Measurements from ENCODE around the gene PRSS8.

The PRSS8 gene

DNA sequence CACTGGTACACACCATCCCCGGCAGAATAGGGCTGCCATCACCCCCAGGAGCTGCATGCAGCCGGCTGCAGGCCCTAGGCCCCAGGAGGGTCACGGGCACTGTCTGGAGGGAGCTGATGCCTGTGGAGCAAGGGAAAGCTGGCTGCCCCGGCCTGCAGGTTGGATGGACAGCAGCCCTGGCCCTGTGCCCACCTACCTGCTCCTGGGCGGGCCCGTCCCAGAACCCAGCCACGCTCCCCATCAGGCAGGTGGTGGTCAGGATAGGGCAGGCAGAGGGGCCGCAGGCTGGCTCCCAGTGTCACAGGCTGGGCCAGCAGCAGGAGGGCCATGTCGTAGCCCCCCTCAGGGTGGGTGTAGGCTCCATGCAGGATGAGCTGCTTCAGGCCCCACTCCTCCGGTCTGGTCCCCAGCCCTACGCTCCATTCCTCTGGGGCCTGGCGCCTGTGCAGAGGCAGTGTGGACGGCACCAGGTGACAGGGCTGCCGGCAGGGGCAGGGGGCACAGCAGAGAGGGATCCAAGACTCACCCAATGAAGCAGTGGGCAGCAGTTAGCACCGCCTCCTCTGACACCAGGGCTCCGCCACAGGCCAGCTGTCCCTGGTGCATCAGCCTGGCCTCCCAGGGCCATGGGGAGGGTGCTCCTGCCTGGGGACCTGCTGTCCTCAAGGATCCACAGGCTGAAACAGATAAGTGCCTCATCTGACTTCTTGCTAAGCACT lies 50.8 kb downstream of the PRSS8 start:
- no peak overlapping the region for H3K9ac ChIP-seq (ENCODE audit: low read length)
- TF ChIP-seq, protein P1, sequence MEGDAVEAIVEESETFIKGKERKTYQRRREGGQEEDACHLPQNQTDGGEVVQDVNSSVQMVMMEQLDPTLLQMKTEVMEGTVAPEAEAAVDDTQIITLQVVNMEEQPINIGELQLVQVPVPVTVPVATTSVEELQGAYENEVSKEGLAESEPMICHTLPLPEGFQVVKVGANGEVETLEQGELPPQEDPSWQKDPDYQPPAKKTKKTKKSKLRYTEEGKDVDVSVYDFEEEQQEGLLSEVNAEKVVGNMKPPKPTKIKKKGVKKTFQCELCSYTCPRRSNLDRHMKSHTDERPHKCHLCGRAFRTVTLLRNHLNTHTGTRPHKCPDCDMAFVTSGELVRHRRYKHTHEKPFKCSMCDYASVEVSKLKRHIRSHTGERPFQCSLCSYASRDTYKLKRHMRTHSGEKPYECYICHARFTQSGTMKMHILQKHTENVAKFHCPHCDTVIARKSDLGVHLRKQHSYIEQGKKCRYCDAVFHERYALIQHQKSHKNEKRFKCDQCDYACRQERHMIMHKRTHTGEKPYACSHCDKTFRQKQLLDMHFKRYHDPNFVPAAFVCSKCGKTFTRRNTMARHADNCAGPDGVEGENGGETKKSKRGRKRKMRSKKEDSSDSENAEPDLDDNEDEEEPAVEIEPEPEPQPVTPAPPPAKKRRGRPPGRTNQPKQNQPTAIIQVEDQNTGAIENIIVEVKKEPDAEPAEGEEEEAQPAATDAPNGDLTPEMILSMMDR (IDR thresholded peaks at IDR 0.05; ENCODE audit: insufficient read depth, low read length, poor library complexity, severe bottlenecking), result no peak
- no peak for TF ChIP-seq EZH2phosphoT487 (conservative IDR thresholded peaks at IDR 0.05; ENCODE audit: low read length)

DNA sequence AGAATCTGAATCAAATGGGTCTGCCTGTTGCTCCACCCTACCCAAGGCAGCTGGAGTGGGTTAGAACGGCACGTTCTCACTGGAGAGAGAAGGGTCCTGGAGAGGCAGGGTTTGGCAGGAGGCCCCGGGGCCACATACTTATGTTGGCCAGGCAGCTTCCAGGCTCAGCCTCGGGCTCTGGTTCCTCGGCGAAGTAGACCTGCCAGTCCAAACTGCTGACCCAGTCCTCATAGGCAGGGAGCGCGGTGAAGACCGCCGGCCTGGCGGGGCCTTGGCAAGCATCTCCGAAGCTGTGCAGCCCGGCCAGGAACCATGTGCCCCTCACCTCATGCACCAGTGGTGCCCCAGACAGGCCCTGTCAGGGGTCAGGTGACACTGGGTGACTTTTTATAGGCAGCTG lies 51.5 kb downstream of the PRSS8 start:
- no peaks in the 10 kb centered on the region for H3K9me2 ChIP-seq (replicated peaks; ENCODE audit: insufficient read depth, low read length)
- H3F3A ChIP-seq (ENCODE audit: insufficient read depth), result no peaks in the 10 kb centered on the region
- H3K4me2 ChIP-seq (ENCODE audit: low read depth, low read length, poor library complexity, severe bottlenecking), result no peak overlapping the region
- H3K27ac ChIP-seq (ENCODE audit: low read depth, low read length), result no peak overlapping the region
- no peak for TF ChIP-seq EZH2phosphoT487 (conservative IDR thresholded peaks at IDR 0.05; ENCODE audit: low read length)
- TF ChIP-seq, protein P1 (IDR thresholded peaks at IDR 0.05; ENCODE audit: insufficient read depth, low read length, poor library complexity, severe bottlenecking), result no peak
- H3K9ac ChIP-seq (ENCODE audit: low read length), result no peak overlapping the region
- H3K36me3 ChIP-seq (ENCODE audit: low read length), result no peaks in the 10 kb centered on the region
- H3K79me2 ChIP-seq (ENCODE audit: insufficient read depth, low read length), result no peaks in the 10 kb centered on the region; the same call in 1 of the 2 replicates
- no peaks in the 10 kb centered on the region for H3K9me3 ChIP-seq (ENCODE audit: insufficient read depth, low read length)
- H4K20me1 ChIP-seq (ENCODE audit: low read depth, low read length), result no peaks in the 10 kb centered on the region
- H3K27me3 ChIP-seq (ENCODE audit: low read length), result no peaks in the 10 kb centered on the region
- no peak overlapping the region for H2AFZ ChIP-seq (ENCODE audit: low read depth, low read length, severe bottlenecking)
- no peak overlapping the region for H3K4me3 ChIP-seq (ENCODE audit: insufficient read depth, low read length, poor library complexity, severe bottlenecking)

More for the DNA sequence above, 50.8 kb downstream of the PRSS8 start:
- H3K27me3 ChIP-seq (ENCODE audit: low read length), result no peaks in the 10 kb centered on the region
- no peaks in the 10 kb centered on the region for H4K20me1 ChIP-seq (ENCODE audit: low read depth, low read length)
- no peaks in the 10 kb centered on the region for H3K36me3 ChIP-seq (ENCODE audit: low read length)
- no peak overlapping the region for H3K27ac ChIP-seq (ENCODE audit: low read depth, low read length)
- no peak overlapping the region for H3K4me2 ChIP-seq (ENCODE audit: low read depth, low read length, poor library complexity, severe bottlenecking)
- H3K9me2 ChIP-seq (replicated peaks; ENCODE audit: insufficient read depth, low read length), result no peaks in the 10 kb centered on the region
- H2AFZ ChIP-seq (ENCODE audit: low read depth, low read length, severe bottlenecking), result no peak overlapping the region
- no peaks in the 10 kb centered on the region for H3F3A ChIP-seq (ENCODE audit: insufficient read depth)
- H3K4me3 ChIP-seq (ENCODE audit: insufficient read depth, low read length, poor library complexity, severe bottlenecking), result no peak overlapping the region
- H3K9me3 ChIP-seq (ENCODE audit: insufficient read depth, low read length), result no peaks in the 10 kb centered on the region
- H3K79me2 ChIP-seq (ENCODE audit: insufficient read depth, low read length), result no peaks in the 10 kb centered on the region; the same call in 1 of the 2 replicates

DNA sequence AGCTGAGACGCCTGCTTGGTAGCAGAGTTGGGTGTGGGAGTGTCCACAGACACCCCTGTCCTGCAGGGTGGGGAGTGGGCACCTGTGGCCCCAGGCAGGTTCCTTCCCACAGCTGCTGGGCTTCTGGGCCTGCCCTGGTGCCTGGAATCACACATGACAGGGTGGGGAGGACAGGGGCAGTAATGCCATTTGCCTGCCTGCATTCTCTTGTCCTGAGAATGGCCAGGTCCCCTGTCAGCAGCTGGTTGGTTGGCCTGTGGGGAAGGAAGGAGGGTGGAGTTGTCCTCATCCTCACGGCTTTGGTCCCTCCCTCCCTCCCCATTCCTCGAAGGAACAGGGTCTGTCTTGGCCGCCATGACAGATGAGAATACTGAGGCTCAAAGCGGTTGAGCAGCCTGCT lies 52.0 kb downstream of the PRSS8 start:
- no peak overlapping the region for H3K9ac ChIP-seq (ENCODE audit: low read length)
- H3K4me2 ChIP-seq (ENCODE audit: low read depth, low read length, poor library complexity, severe bottlenecking), result no peak overlapping the region
- no peaks in the 10 kb centered on the region for H3K27me3 ChIP-seq (ENCODE audit: low read length)
- H4K20me1 ChIP-seq (ENCODE audit: low read depth, low read length), result no peaks in the 10 kb centered on the region
- no peaks in the 10 kb centered on the region for H3K9me2 ChIP-seq (replicated peaks; ENCODE audit: insufficient read depth, low read length)
- no peak for TF ChIP-seq EZH2phosphoT487 (conservative IDR thresholded peaks at IDR 0.05; ENCODE audit: low read length)
- TF ChIP-seq, protein P1 (IDR thresholded peaks at IDR 0.05; ENCODE audit: insufficient read depth, low read length, poor library complexity, severe bottlenecking), result no peak
- no peak overlapping the region for H2AFZ ChIP-seq (ENCODE audit: low read depth, low read length, severe bottlenecking)
- no peaks in the 10 kb centered on the region for H3F3A ChIP-seq (ENCODE audit: insufficient read depth)
- no peak overlapping the region for H3K27ac ChIP-seq (ENCODE audit: low read depth, low read length)
- no peak overlapping the region for H3K4me3 ChIP-seq (ENCODE audit: insufficient read depth, low read length, poor library complexity, severe bottlenecking)
- H3K79me2 ChIP-seq (ENCODE audit: insufficient read depth, low read length), result no peaks in the 10 kb centered on the region; the same call in 1 of the 2 replicates
- no peaks in the 10 kb centered on the region for H3K9me3 ChIP-seq (ENCODE audit: insufficient read depth, low read length)
- no peaks in the 10 kb centered on the region for H3K36me3 ChIP-seq (ENCODE audit: low read length)
